HG03520 (cell line): Measurements from ENCODE around the gene ATP5MG.
"Not testable (repeated sequence)": the region's sequence is repeated elsewhere in the genome, so short reads cannot be mapped to it uniquely, and the experiment has no call there.

Experiments used
- ATAC-seq: cut with Tn5 transposase; IDR thresholded peaks from one replicate; pipeline ENCODE4 v1.9.1; 2021; ENCODE audit warnings: mild to moderate bottlenecking, moderate library complexity; ENCODE audit not compliant: unreplicated experiment

The ATP5MG gene

DNA sequence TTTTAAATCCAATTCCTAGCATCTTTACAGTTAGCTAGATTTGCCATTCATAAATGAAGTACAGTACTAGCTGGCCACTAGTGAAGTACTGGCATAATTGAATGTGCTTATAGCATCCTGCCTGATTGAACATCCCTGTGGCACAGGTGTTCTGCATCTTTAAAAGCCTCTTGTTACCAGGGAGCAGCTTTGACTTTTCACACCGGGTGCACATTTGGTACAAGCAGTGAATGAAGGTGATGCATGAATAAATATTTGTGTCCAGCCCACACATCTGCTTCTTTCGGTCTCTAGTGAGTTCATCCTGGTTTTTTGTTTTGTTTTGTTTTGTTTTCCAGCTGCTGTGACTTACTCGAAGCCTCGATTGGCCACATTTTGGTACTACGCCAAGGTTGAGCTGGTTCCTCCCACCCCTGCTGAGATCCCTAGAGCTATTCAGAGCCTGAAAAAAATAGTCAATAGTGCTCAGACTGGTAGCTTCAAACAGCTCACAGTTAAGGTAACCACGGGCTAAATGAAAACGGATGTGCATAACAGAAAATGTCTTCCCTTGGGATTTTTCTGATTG is 5.3 kb downstream of the ATP5MG start:
- ATAC-seq = no peak

DNA sequence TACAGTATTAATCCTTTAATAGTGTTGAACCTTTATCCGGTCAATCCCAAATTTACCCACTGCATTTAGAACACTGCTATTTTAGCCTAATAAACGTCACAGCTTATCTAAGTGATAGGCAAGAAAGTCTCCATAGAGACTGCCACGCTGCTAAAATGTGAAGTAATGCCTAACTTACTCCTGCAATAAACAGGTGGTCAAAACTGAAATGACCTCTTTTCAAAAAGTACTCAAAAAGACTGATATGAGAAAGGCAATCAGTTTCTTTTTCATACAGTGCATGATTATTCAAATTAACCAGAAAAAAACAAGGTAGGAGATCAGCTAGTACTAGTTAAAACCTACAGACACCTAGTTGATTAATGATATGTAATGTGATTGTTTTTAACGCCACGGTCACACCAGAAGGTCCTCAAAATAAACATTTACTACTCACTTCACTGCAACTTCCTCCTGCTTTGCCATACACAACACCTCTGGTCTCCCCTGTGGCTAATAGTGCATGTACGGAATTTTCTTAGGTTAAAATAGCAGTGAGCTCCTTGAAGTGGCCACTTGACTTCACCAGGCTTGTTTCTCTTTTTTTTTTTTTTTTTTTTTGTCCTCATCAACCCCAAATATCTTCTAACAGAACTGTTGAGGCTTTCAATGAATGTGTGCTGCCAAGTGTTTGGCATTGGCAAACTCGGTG is 8.8 kb downstream of the ATP5MG start:
- no peak for ATAC-seq

DNA sequence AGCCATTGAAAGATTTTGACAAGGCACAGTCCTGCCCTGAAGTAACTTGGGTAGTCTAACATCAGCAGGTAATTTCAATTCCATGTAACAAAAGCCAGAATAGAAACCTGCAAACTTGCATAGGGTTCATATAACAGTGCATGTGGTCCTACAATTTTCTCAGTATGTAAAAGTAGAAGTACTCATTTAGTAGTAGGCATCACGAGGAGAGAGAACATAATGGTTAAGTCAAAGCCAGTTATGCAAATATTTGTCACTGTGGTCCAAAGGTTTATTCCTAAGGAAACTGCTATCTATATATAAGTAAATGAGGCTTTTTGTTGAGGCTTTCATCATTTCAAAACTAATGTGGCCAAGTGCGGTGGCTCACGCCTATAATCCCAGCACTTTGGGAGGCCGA is 10.1 kb downstream of the ATP5MG start:
- ATAC-seq = no peak

DNA sequence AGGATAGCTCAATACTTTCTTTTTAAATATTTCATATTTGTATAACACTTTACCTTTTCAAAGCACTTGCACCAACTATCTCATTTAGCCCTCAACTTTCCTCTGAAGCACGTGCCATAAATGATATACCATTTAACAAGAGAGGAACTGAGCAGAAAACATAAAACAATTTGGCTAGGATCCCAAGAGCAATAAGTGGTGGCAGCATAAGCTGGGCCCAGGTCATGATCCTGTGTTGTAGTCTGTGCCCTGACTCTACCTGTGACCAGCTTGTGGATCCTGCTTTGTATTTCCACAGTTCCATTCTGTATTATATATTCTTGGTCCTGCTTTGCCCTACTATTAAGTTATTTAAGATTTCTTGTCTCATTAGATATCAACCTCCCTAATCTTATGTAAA is 11.5 kb downstream of the ATP5MG start:
- ATAC-seq = no peak

DNA sequence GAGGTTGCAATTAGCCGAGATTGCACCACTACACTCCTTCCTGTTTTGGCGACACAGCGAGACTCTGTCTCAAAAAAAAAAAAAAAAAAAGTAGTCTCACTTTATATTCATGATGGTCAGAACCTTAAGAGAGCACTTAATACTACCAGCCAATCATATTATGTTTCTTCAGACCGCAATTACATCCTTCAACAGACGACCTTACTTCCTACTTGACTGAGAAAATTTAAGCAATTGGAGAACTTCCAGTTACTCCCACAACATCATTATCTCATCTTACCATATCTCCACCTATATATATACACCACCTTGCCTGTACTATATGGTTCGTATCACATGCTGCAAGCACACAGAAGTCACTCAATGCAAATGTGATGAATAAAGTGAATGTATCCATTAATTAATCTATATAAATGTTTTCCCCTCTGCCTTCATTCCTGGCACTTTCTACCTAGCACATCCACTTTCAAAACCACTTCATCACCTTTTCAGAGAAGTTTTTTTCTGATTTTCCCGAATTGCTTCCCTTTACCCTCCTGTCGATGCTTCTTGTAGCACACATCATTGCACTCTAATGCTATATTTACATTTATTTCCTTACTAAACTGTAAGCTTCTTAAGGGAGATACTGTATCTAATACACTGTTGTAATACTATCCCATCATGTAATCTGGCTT is 13.8 kb downstream of the ATP5MG start:
- ATAC-seq = no peak

GRCh38 chr11:118415739-118416068 is 14.3 kb downstream of the ATP5MG start:
- no peak for ATAC-seq

GRCh38 chr11:118416900-118417299 is 15.5 kb downstream of the ATP5MG start:
- not testable (repeated sequence) for ATAC-seq

- no peak for ATAC-seq
Measured at GRCh38 chr11:118417801-118418200, 16.4 kb downstream of the ATP5MG start.

DNA sequence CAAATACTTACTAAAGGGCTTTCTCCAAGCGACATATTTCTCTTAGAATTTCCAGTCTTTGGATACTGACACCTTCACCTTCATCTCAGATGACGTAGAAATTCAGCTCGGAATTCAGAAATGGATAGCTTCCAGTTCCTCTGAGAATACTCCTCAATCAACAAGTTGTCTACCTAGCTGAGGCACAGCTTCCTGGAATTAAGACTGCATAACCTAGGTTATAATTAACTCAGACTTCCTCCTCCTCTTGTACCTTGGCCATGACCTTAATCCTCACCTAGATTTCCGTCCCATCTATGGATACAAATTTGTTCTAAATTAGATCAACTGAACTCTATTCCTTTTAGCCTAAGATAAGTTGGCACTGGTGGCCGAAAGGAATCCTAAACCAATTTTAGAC is 17.4 kb downstream of the ATP5MG start:
- ATAC-seq = no peak

DNA sequence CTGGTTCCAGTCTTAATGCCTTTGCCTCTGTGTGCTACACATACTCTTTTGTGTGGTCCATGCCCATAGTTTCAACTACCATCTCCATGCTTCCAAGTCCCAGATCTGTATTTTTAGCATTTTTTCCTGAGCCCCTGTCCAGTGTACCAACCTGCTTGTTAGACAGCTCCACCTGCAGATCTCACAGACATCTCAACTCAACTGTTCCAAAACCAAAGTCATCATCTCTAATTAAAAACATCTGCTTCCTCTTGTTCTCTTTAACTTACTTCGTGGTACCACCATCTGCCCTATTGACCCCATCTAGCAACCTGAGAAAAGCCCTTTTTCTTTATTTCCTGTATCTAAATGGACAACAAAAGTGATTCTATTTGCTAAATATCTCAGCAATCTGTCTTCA is 26.3 kb downstream of the ATP5MG start:
- no peak for ATAC-seq

GRCh38 chr11:118430956-118431355 is 29.6 kb downstream of the ATP5MG start:
- ATAC-seq = no peak

GRCh38 chr11:118434123-118434552 is 32.7 kb downstream of the ATP5MG start:
- ATAC-seq = no peak

GRCh38 chr11:118434553-118435289 is 33.3 kb downstream of the ATP5MG start:
- ATAC-seq = no peak

DNA sequence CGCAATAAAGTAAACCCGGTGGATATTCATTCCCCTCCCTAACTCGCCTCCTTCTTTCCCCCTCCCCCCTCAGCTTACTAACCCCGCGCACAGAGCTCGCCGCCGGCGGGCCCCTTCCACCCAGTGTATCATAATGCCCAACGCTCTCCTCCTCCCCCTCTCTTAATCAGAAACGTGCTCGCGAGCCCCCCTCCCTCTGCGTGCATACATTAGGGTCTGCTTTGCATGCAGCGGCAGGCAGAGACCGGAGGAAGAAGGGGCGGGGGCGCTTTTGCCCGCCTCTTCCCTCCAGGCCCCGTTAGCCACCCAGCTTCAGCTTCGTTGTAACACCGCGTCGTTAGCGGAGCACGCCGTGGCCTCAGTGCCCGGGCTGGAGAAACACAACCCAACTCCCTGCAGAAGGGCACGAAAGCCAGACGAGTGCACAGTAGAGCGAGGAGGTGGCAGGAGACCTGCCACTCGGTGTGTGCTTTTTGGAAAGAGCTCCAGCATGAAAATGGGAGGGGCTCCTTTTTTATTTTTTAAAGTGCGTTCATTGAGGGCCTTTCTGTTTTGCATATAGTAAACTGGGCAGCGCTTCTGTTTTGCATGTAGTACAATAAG is 34.0 kb downstream of the ATP5MG start:
- no peak for ATAC-seq

- ATAC-seq = peak; percentile 43
Measured at GRCh38 chr11:118435893-118436624, 34.7 kb downstream of the ATP5MG start, which contains the start of gene KMT2A. Gene KMT2A (plus strand): TSS chr11:118436492. CDS start chr11:118436513, 21 bp downstream.

DNA sequence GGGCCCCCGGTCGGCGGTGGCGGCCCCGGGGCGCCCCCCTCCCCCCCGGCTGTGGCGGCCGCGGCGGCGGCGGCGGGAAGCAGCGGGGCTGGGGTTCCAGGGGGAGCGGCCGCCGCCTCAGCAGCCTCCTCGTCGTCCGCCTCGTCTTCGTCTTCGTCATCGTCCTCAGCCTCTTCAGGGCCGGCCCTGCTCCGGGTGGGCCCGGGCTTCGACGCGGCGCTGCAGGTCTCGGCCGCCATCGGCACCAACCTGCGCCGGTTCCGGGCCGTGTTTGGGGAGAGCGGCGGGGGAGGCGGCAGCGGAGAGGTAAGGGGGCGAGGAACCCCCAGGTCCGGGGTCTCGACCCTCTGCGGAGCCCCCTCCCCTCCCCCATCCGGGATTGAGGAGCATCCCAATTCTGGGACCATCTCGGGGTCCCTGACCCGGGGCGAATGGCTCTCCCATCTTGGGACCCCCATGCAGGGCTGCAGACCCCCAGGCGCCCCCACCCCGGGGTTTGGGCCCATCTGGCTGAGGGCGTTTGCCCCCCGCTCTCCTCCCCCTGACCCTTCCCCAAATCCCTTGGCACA is 35.3 kb downstream of the ATP5MG start:
- ATAC-seq = peak; percentile 13

- no peak for ATAC-seq
Measured at GRCh38 chr11:118437208-118438125, 36.1 kb downstream of the ATP5MG start.

DNA sequence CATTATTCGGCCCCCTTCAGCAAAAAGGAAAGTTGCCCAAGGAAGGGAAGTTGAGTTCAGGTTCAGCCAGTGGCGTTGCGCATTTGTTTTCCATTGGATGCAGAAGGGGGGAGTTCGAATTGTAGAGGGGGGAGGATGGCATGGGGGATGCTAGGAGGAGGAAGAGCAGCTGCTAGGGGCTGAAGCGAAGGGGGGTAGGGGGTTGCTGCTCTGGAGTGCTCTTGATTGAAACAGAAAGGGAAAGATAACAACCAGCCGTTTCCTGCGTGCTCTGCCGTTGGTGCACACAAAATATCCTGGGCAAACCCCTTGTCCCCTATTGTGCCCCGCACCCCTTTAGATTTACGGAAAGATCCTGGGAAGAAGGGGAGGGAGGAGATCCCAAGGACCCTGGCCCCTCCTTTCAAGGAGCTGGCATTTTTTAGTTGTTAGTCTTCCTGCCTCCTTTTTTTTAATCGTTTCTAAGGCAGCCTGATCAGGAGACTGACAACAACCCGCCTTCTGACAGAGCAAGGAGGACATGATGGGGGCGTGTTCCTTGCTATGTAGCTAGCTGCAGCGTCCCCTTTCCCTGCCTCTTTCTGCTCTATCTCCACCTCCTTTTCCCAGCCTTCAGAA is 37.0 kb downstream of the ATP5MG start:
- ATAC-seq = no peak

DNA sequence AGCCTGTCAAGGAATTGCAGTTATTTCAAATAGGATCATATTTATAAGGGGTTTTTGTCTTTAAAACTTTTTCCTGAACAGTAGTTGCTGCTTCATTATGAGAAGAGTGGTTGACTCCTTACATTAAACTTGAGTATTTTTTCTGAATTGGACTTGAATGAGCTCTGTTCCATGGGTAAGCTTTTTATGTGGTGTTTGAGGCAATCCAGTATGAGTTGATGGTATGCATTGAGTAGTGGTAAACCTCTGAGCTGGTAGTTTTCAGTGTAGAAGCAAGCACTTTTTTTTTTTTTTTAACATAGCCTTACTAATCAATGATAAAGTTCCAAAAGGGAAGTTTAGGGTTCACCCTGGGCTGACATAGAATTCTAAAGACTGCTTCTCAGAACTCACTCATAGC is 38.2 kb downstream of the ATP5MG start:
- no peak for ATAC-seq
